ENCODE measurements around the gene SAMD3.

DNA sequence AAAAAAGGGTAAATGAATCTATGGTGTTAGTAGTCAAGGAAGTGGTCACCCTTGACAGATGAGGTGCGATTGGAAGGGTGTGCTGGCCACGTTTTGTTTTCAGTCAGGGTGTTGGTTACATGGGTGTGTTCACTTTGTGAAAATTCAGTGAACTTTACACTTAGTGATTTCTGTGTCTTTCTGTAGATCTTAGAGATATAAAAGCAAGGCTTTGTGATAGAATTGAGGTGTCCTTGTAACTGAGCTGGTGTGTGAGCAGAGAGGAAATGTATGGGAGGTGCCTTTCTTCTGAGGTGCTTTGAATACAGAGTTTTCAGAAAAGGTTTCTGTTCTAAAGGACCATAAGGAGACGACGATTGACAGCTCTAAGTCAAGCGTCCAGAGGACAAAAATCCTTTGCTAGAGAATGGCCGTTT lies 90.5 kb downstream of the SAMD3 start:
- TF ChIP-seq, protein P1, sequence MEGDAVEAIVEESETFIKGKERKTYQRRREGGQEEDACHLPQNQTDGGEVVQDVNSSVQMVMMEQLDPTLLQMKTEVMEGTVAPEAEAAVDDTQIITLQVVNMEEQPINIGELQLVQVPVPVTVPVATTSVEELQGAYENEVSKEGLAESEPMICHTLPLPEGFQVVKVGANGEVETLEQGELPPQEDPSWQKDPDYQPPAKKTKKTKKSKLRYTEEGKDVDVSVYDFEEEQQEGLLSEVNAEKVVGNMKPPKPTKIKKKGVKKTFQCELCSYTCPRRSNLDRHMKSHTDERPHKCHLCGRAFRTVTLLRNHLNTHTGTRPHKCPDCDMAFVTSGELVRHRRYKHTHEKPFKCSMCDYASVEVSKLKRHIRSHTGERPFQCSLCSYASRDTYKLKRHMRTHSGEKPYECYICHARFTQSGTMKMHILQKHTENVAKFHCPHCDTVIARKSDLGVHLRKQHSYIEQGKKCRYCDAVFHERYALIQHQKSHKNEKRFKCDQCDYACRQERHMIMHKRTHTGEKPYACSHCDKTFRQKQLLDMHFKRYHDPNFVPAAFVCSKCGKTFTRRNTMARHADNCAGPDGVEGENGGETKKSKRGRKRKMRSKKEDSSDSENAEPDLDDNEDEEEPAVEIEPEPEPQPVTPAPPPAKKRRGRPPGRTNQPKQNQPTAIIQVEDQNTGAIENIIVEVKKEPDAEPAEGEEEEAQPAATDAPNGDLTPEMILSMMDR (conservative IDR thresholded peaks at IDR 0.05; ENCODE audit: low read depth in 2 of 2), result no peak
- TF ChIP-seq CREB1 (CRISPR knock-in tag; IDR thresholded peaks at IDR 0.05; ENCODE audit: low read depth) (no peak), POLR2AphosphoS5 (IDR thresholded peaks at IDR 0.05; ENCODE audit: low read depth) (no peak), EZH2 (IDR thresholded peaks at IDR 0.05; ENCODE audit: low read depth, unreplicated experiment) (no peak), EZH2phosphoT487 (IDR thresholded peaks at IDR 0.05; ENCODE audit: unreplicated experiment) (no peak), STAT1 (IDR thresholded peaks at IDR 0.05; ENCODE audit: unreplicated experiment) (no peak)
- TF ChIP-seq, protein P2, sequence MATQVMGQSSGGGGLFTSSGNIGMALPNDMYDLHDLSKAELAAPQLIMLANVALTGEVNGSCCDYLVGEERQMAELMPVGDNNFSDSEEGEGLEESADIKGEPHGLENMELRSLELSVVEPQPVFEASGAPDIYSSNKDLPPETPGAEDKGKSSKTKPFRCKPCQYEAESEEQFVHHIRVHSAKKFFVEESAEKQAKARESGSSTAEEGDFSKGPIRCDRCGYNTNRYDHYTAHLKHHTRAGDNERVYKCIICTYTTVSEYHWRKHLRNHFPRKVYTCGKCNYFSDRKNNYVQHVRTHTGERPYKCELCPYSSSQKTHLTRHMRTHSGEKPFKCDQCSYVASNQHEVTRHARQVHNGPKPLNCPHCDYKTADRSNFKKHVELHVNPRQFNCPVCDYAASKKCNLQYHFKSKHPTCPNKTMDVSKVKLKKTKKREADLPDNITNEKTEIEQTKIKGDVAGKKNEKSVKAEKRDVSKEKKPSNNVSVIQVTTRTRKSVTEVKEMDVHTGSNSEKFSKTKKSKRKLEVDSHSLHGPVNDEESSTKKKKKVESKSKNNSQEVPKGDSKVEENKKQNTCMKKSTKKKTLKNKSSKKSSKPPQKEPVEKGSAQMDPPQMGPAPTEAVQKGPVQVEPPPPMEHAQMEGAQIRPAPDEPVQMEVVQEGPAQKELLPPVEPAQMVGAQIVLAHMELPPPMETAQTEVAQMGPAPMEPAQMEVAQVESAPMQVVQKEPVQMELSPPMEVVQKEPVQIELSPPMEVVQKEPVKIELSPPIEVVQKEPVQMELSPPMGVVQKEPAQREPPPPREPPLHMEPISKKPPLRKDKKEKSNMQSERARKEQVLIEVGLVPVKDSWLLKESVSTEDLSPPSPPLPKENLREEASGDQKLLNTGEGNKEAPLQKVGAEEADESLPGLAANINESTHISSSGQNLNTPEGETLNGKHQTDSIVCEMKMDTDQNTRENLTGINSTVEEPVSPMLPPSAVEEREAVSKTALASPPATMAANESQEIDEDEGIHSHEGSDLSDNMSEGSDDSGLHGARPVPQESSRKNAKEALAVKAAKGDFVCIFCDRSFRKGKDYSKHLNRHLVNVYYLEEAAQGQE (IDR thresholded peaks at IDR 0.05; ENCODE audit: unreplicated experiment), result no peak
